GM15510 (cell line): ENCODE results near the gene TCP11.

Experiments used
- POLR2A ChIP-seq: IDR thresholded peaks from 3 replicates; pipeline ENCODE4 v1.6.1; 2011; ENCODE audit warnings: borderline replicate concordance; ENCODE audit not compliant: insufficient read length; ENCODE audit errors: extremely low read depth

Gene TCP11

GRCh38 chr6:35093118-35093445 is 48.1 kb downstream of the TCP11 start:
- no peak for TF ChIP-seq POLR2A

GRCh38 chr6:35092362-35093117 is 48.6 kb downstream of the TCP11 start:
- no peak for TF ChIP-seq POLR2A

- no peak for TF ChIP-seq POLR2A
These were observed 49.6 kb downstream of the TCP11 start for GRCh38 chr6:35091346-35092083.

DNA sequence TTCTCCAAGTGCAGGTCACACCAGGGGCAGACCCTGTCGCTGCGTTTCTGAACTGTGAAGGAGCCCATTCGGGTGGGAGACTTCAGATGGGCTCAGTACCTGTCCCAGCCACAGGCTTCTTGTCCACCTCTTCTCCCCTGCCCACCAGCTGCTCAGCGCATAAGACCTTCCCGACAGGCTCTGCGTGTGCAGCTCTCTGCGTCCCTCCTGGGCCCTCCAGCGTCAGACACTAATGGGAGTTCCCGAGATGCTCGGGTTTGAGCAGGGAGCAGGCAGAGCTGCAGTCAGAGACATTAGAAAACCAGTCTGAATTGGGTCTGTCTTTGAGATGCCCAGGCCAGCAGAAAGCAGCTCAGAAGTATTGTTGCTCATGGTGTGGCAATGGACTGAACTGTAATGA is 50.4 kb downstream of the TCP11 start:
- no peak for TF ChIP-seq POLR2A

GRCh38 chr6:35089935-35090505 is 51.1 kb downstream of the TCP11 start:
- TF ChIP-seq POLR2A = no peak

GRCh38 chr6:35089216-35089934 is 51.8 kb downstream of the TCP11 start:
- TF ChIP-seq POLR2A = no peak

- TF ChIP-seq POLR2A = no peak
These were observed 52.6 kb downstream of the TCP11 start for GRCh38 chr6:35088281-35089215.

DNA sequence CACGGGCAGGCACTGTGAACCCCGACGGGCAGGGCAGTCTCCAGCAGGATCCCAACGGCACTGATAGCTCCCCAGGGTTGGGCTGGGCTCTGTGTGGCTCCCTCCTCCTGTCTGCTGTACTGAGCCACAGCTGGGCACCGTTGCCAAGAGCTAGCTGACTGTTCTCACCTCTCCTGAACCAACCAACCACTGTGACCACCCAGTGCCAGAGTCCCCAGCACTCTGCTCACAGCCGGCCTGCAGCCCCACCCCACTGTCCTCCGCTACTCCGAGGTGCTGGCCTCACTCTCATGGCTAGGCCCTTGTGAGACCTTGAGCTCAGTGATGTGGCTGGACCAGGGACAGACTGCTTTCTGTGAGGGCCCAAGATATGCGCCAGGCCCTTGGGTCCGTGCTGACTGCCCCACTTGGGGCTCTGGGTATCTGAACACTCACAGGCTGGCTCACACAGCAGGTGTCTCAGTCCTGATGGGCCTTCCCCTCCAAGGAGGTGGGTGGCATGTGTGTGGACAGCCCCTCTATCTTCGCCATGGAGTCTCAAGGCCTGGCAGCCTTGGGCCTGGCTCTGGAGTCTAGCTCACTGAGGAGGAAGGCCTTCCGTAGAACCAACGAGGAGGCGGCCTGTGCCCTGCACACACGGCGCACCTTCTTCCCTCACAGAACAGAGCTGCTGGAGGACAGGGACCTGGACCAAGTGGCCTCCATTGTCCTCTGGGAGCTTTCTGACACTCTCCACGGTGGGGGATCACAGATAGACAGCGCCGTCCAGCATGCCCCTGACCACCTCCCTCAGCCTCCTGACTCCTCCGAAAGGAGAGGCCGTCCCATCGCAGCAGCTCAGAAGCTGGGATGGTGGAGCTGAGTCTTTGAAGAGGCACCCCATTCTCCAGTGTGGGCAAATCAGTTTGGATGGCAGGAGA is 53.5 kb downstream of the TCP11 start:
- TF ChIP-seq POLR2A = no peak

DNA sequence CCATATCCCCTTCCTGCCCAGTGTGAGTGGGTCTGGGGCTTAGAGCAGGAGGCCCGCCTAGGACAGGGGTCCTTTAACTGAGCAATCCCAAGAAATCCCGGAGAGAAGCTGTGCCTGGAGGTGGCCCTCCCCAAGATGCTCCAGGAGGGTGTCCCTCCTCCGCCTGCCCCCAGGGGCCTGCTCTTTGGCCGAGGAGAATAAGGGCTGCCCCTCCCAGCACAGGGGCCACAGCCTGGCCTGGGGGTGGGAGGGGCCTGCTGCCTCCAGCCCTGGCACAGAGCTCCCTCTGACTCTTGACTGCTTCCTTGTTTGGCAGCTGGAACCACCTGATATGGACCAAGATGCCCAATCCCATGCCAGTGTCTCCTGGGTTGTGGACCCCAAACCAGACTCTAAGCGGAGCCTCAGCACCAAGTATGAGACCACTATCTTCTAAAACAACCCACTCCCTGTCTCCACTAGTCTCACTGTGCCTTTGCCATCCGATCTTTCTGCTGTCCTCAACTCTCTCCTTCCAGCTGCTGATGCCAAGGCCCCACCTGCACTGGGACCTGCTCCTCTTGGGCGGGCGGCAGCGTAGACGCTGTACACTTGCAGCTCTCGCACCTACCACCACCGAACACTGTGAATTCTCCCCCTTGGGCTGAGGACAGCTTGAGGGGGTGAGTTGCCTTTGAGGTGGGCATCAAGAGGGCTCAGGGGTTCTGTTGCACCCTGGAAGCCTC is 54.3 kb downstream of the TCP11 start:
- no peak for TF ChIP-seq POLR2A

GRCh38 chr6:35086282-35086632 is 54.9 kb downstream of the TCP11 start:
- TF ChIP-seq POLR2A = no peak

DNA sequence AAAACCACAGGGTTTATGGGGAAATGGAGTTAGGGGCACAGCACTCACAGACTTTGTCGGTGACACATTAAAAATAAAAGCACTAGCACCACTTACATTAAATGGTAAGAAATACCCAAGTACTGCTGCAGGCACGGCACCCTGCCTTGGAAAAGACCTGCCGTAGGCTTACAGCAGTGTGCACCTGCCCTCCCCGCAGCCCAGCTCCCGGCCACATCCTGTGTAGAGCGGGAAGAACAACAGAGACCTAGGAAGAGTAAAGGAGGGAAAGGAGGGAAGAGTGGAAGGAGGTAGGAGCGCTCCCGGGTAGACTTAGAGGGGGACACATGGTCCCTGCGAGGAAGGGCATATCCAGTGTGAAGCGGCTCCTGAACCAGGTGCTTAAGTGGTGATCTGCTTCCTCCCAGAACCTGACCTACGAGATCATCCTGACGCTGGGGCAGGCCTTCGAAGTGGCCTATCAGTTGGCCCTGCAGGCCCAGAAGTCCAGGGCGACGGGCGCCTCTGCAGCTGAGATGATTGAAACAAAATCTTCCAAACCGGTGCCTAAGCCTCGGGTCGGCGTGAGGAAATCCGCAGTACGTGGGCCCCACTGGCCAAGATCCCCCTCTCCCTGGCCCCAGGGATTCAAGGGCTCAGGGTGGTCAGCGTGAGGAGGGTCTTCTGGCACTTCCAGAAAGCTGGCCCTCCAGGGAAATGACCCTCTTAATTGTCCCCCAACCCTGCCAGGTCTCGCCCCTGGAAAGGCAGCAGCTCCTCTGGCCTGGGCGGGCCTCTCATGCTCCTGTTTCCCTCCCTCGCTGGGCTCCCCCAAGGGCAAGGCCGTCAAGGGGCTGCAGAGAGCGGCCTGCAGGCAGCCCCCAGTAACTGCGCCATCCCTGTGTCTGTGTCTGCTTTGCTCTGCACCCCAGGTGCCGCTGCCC is 55.5 kb downstream of the TCP11 start:
- TF ChIP-seq POLR2A = no peak

DNA sequence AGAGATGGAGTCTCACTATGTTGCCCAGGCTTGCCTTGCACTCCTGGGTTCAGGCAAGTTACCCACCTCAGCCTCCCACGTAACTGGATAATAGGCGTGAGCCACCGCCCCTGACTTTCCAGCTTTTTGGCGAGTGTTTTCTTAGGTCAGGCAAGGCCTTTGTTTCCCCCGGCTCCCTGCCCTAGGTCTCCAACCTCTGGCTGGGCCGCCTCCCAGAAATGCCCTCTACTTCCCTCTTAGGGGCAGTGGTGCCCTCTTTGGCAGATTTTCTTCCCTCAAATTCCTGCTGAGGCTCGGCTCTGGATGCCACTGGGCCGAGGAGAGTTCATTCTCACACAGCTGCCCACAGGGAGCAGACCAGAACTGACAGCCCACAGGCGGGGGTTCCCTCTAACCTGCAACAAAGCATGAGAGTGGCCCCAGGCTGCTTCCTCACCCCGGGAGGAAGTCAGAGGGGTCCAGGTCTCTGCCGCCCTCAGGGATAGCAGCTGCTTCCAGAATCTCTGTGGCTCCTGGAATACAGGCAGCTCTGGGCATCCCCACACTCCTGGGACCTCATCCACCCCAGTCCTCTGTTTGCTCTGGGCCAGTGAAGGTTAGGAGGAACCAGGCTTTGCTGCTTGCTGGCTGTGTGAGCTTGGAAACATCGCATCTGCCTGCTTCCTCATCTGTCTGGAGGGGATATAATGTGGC is 56.5 kb downstream of the TCP11 start:
- no peak for TF ChIP-seq POLR2A

DNA sequence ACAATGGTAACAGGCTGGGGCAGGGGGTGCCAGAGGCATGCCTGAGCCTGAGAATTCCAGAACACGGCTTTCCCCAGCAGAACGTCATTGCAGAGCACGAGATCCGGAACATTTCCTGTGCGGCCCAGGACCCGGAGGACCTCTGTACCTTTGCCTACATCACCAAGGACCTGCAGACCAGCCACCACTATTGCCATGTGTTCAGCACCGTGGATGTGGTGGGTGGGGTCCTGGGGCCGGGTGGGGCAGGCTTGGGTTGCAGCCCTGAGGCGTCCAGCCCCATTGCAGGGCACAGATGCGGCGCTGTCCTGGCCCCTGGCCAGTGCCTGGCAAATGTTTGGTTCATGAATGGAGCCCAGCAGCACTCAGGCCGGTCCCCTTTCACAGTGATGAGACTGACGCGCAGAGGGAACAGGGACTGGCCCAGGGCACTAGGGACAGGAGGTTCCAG is 57.1 kb downstream of the TCP11 start:
- no peak for TF ChIP-seq POLR2A
